Esophagus (tissue), 2 donors: ENCODE data around the gene FOXD3. TPM values are rescaled to one million over a fixed set of nuclear protein-coding genes. Genes with fewer than 3 reads are reported as not detected.

Experiments
- H3K27ac ChIP-seq, 2 donors: one replicate each; pipeline ENCODE4 v1.5.1; 2013; ENCODE audit warnings: low read depth in 2 of 2, mild to moderate bottlenecking in 2 of 2, inconsistent platforms in 1 of 2, low read length in 1 of 2, moderate library complexity in 1 of 2
- H3K27me3 ChIP-seq, 2 donors: one replicate each; pipeline ENCODE4 v1.6.1; 2013; ENCODE audit warnings: low read length in 2 of 2, control low read depth in 1 of 2, mild to moderate bottlenecking in 1 of 2; ENCODE audit not compliant: insufficient read depth in 2 of 2, control insufficient read depth in 1 of 2
- H3K36me3 ChIP-seq, 2 donors: one replicate each; pipeline ENCODE4 v1.6.1; 2013; ENCODE audit warnings: low read length in 1 of 2; ENCODE audit not compliant: control insufficient read depth in 2 of 2, insufficient read depth in 2 of 2
- H3K4me1 ChIP-seq, 2 donors: one replicate each; pipeline ENCODE4 v1.6.1; 2013; ENCODE audit warnings: low read length in 1 of 2; ENCODE audit not compliant: control insufficient read depth in 2 of 2, insufficient read depth in 2 of 2
- H3K4me3 ChIP-seq, 2 donors: one replicate each; pipeline ENCODE4 v1.5.1; 2013; ENCODE audit warnings: low read length in 2 of 2, mild to moderate bottlenecking in 2 of 2, low read depth in 1 of 2, moderate library complexity in 1 of 2
- H3K9me3 ChIP-seq, 2 donors: one replicate each; pipeline ENCODE4 v1.6.1; 2013; ENCODE audit warnings: mild to moderate bottlenecking in 2 of 2, low read depth in 1 of 2, low read length in 1 of 2, moderate library complexity in 1 of 2; ENCODE audit not compliant: control insufficient read depth in 2 of 2, insufficient read depth in 1 of 2
- WGBS, 2 donors: extraction: QIAGEN DNeasy Blood & Tissue Kit; methylation state at CpG; one replicate each; pipeline ENCODE4 v1.1.7; 2013; 5-methylcytosine and 5-hydroxymethylcytosine counted together
- polyA plus RNA-seq, 2 donors: library from polyadenylated mRNA; stranded (reverse); fragments of 200-250 nt; gene quantifications; one replicate each; pipeline ENCODE4 v1.2.3, GENCODE V29; 2013
- donor health status: healthy with polysubstance abuse.
- donor health status: Bipolar disorder and iron deficiency.

FOXD3 gene
- polyA plus RNA-seq, 2 donors: 0.06 to 0.16 TPM

DNA sequence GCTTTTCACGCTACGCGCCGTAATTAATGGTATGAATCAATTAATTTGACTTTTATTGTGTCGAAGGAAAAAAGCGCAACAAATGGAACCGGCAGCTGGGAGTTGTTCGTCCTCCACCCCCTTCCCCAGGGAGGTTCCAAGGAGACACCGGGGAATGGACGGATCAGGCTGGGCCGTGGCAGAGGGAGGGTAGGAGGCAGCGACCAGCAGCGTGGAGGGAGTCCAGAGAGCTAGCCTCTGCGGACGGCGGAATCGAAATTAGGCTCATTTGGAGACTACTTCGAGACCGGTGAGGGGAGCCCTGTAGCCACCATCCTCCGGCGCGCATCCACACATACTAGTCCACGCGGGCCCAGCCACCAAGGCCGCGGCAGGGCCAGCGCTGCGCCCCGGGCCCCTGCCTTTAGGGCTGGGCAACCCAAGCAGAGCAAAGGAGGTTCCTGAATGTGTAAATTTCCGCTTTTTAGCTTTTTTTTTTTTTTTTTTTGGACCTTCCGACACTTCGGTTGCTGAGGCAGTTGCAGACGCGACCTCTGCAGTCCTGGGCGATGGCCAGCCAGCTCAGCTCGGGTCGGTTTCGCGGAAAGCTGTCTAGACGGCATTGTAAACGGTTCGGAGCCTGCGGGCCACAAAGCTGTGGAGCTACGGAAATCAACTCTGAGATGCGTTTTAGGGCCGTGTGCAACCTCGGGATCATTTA is 2.2 kb upstream of the FOXD3 start:
- WGBS, 2 donors: 12 to 20% methylated on average over 47 of the region's 47 CpGs
- peaks cover 0 to 58% of the 10 kb centered on the region in 2 donors for H3K27me3 ChIP-seq
- peaks cover 3 to 15% of the 10 kb centered on the region in 2 donors for H3K4me1 ChIP-seq
- no peak overlapping the region for H3K27ac ChIP-seq
- H3K9me3 ChIP-seq: peaks cover 2 to 32% of the 10 kb centered on the region in 2 donors
- no peak overlapping the region for H3K4me3 ChIP-seq
- H3K36me3 ChIP-seq: no peaks in the 10 kb centered on the region

DNA sequence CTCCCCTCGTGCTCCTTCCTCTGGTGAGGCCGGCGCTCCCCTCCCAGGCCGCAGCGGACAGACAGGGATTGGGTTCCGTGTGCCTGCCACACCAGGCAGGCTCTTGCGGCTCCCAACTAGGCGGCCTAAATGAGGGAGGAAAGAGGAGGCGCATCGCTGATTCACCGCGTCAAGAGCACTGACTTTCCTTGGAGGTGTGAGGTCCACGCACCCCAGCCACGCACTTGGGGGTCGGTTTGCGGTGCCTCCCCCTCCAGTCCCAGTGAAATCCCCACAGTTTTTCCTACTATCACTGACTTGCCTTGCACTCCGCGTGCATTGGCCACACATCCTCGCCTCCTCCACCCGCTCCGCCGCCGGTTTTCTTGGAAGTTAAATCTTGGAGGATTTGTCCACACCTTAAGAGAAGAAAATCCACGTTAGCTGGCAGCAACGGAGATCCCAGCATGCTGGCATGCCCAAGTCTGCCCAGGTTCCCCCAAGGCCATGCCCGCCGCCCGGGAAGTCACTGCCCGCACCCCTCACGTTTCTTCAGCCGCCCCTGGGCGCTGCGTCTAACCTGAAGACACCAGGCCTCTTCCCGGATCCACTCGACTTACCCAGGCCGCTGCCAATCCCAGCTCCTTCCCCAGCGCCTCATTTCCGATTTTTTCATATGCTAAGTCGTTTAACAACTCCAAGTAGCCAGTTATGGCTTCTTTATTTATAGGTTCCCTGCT is 1.1 kb upstream of the FOXD3 start:
- WGBS, 2 donors: 16 to 17% methylated on average over 32 to 39 of the region's 39 CpGs

DNA sequence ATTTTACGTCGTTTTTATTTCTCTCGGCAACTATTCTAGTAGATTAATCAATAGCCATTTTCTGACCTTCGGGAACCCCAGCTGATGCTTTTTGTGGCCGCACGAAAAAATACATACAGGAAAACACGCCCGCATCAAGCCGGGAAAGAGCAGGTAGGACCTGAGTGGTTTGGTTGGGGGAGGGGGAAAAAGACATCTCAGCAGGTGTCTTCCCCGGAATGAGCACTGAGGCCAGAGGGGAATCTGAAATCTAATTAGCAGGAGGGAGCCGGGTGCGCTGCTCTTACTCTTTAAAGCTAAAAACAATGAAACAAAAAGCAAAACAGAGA is 618 bp upstream of the FOXD3 start:
- Histone ChIP-seq H3K27me3 (peaks cover 0 to 60% of the 10 kb centered on the region in 2 donors), H3K4me3 (peak overlapping the region; percentile 49 to 57), H3K36me3 (no peaks in the 10 kb centered on the region), H3K9me3 (peaks cover 2 to 34% of the 10 kb centered on the region in 2 donors), H3K27ac (no peak overlapping the region), H3K4me1 (peaks cover 3 to 15% of the 10 kb centered on the region in 2 donors)
- WGBS, 2 donors: 8 to 12% methylated on average over 12 of the region's 12 CpGs

More for the DNA sequence above, 1.1 kb upstream of the FOXD3 start:
- H3K36me3 ChIP-seq: no peaks in the 10 kb centered on the region
- H3K4me3 ChIP-seq: peak overlapping the region in 1 of 2 donors; percentile 57
- H3K9me3 ChIP-seq: peaks cover 2 to 34% of the 10 kb centered on the region in 2 donors
- peaks cover 3 to 15% of the 10 kb centered on the region in 2 donors for H3K4me1 ChIP-seq
- peaks cover 0 to 60% of the 10 kb centered on the region in 2 donors for H3K27me3 ChIP-seq
- H3K27ac ChIP-seq: no peak overlapping the region

DNA sequence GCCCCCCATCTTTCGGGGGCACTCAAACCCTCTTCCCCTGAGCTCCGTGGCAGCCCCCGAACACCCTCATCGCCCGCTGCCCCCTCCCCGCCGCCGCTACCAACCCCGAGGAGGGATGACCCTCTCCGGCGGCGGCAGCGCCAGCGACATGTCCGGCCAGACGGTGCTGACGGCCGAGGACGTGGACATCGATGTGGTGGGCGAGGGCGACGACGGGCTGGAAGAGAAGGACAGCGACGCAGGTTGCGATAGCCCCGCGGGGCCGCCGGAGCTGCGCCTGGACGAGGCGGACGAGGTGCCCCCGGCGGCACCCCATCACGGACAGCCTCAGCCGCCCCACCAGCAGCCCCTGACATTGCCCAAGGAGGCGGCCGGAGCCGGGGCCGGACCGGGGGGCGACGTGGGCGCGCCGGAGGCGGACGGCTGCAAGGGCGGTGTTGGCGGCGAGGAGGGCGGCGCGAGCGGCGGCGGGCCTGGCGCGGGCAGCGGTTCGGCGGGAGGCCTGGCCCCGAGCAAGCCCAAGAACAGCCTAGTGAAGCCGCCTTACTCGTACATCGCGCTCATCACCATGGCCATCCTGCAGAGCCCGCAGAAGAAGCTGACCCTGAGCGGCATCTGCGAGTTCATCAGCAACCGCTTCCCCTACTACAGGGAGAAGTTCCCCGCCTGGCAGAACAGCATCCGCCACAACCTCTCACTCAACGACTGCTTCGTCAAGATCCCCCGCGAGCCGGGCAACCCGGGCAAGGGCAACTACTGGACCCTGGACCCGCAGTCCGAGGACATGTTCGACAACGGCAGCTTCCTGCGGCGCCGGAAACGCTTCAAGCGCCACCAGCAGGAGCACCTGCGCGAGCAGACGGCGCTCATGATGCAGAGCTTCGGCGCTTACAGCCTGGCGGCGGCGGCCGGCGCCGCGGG is 837 bp downstream of the FOXD3 start:
- H3K4me3 ChIP-seq: peak overlapping the region; percentile 49 to 57
- peaks cover 3 to 11% of the 10 kb centered on the region in 2 donors for H3K4me1 ChIP-seq
- no peak overlapping the region for H3K27ac ChIP-seq
- 5% methylated on average over 78 to 104 of the region's 104 CpGs for WGBS, 2 donors
- peaks cover 2 to 34% of the 10 kb centered on the region in 2 donors for H3K9me3 ChIP-seq
- peaks cover 0 to 69% of the 10 kb centered on the region in 2 donors for H3K27me3 ChIP-seq
- no peaks in the 10 kb centered on the region for H3K36me3 ChIP-seq

DNA sequence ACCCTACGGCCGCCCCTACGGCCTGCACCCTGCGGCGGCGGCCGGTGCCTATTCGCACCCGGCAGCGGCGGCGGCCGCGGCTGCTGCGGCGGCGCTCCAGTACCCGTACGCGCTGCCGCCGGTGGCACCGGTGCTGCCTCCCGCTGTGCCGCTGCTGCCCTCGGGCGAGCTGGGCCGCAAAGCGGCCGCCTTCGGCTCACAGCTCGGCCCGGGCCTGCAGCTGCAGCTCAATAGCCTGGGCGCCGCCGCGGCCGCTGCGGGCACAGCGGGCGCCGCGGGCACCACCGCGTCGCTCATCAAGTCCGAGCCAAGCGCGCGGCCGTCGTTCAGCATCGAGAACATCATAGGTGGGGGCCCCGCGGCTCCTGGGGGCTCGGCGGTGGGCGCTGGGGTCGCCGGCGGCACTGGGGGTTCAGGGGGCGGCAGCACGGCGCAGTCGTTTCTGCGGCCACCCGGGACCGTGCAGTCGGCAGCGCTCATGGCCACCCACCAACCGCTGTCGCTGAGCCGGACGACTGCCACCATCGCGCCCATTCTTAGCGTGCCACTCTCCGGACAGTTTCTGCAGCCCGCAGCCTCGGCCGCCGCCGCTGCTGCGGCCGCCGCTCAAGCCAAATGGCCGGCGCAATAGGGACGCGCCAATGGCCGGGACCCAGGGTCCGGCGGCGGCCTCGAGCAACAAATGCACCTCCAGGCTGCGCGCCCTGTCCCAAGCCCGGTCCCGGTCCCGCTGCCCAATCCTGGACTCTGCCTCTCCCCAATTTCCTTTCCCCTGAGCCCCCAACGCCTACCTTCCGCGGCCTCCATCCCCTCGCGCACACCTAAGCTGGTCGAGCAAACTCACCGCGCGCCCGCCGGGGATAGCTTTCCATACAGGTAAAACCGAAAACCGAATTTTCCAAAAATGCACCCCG is 1.8 kb downstream of the FOXD3 start:
- H3K27me3 ChIP-seq: peaks cover 0 to 64% of the 10 kb centered on the region in 2 donors
- no peaks in the 10 kb centered on the region for H3K36me3 ChIP-seq
- H3K27ac ChIP-seq: no peak overlapping the region
- peak overlapping the region; percentile 49 to 57 for H3K4me3 ChIP-seq
- whole genome bisulfite sequencing, 2 donors: 8% methylated on average over 74 to 114 of the region's 114 CpGs
- peaks cover 0 to 27% of the 10 kb centered on the region in 2 donors for H3K9me3 ChIP-seq
- H3K4me1 ChIP-seq: peaks cover 3 to 11% of the 10 kb centered on the region in 2 donors

DNA sequence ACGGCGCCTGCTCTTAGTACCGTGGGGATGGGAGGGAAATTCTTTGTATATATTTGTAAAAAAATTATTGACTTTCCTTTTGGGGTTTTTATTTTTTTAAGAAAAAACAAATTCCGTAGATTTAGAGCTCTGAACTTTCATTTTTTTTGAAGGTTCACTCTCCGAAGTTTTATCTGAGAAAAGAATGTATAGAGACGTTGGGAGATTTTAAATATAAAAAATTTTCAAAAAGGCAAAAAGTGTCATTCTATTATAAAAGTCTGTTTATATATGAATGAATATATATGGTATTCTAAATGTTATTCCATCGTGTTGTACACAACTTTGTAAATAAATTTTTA is 2.4 kb downstream of the FOXD3 start:
- H3K27me3 ChIP-seq: peaks cover 0 to 64% of the 10 kb centered on the region in 2 donors
- H3K4me3 ChIP-seq: peak overlapping the region in 1 of 2 donors; percentile 57
- H3K27ac ChIP-seq: no peak overlapping the region
- H3K9me3 ChIP-seq: peaks cover 0 to 24% of the 10 kb centered on the region in 2 donors
- no peaks in the 10 kb centered on the region for H3K36me3 ChIP-seq
- H3K4me1 ChIP-seq: peaks cover 3 to 12% of the 10 kb centered on the region in 2 donors
- 23 to 24% methylated on average over 7 of the region's 7 CpGs for WGBS, 2 donors

DNA sequence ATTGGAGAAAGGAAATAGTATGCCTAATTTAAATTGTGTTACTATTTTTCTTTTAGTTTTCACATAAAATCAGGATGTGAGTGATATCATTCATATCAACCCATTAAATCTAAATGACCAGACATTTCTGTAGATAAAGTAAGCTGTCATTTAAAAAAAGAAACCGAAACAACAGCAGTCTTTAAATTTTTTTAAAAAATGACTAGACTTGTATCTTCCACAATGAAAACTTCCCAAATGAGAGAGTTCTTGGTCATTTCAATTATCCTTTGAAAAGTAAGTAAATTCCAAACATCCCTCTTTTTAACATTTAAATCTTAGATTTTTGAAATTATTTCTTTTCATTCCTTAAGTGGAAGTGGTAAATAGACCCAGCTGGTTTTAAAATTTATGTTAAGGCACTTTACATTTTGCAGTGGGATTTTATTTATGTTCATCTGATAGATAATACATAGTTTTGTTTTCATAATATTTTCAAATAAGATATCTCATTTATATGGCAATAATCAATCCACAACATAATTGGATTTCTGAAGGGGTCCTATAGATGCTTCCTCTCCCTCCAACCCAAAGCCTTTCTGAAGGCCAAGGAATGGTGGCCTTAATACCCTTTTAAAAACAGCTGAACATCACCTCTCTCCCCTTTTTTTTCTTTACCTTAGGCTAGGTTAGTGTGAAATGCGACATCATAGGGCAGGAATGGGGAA is 3.1 kb downstream of the FOXD3 start:
- Histone ChIP-seq H3K36me3 (no peaks in the 10 kb centered on the region), H3K27ac (no peak overlapping the region), H3K4me1 (peaks cover 3 to 15% of the 10 kb centered on the region in 2 donors), H3K9me3 (peaks cover 0 to 18% of the 10 kb centered on the region in 2 donors), H3K4me3 (no peak overlapping the region), H3K27me3 (peaks cover 0 to 64% of the 10 kb centered on the region in 2 donors)
- WGBS, 2 donors: 23 to 24% methylated on average over 2 of the region's 2 CpGs

DNA sequence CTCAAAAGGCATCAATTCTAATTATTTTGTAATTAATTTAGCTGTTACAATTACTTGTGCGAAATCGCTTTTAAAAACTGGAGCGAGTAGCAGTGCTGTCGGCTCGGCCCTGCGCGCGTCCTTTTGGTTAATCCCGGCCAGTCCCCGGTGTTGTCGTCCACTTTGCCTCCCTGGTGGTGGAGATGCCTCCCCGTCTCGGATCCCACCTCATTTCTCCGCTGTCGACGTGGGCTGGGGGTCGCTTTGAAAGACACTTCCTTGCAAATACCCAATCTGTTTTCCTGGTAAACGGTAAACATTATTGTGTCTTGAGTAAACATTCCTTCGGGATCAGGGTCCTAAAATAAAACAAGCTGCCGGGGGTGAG is 3.7 kb downstream of the FOXD3 start:
- H3K4me1 ChIP-seq: peaks cover 3 to 15% of the 10 kb centered on the region in 2 donors
- H3K4me3 ChIP-seq: no peak overlapping the region
- WGBS, 2 donors: 15 to 19% methylated on average over 20 of the region's 20 CpGs
- no peak overlapping the region for H3K27ac ChIP-seq
- peaks cover 0 to 13% of the 10 kb centered on the region in 2 donors for H3K9me3 ChIP-seq
- no peaks in the 10 kb centered on the region for H3K36me3 ChIP-seq
- peaks cover 2 to 64% of the 10 kb centered on the region in 2 donors for H3K27me3 ChIP-seq
